Stimulated activated CD4-positive, alpha-beta T cell treated with anti-CD3 and anti-CD28 coated beads, Interleukin-1b, Interleukin-23, amount 100 ng/mL, for 4 hours (primary cell): ENCODE measurements around the gene RASA2.
"Not testable (repeated sequence)": the region's sequence is repeated elsewhere in the genome, so short reads cannot be mapped to it uniquely, and the experiment has no call there.

Experiments used
- DNase-seq, 2 donors: peaks; one replicate each; pipeline ENCODE4 v3.0.0-alpha.2; 2020; ENCODE audit warnings: low read depth in 2 of 2

RASA2 gene

DNA sequence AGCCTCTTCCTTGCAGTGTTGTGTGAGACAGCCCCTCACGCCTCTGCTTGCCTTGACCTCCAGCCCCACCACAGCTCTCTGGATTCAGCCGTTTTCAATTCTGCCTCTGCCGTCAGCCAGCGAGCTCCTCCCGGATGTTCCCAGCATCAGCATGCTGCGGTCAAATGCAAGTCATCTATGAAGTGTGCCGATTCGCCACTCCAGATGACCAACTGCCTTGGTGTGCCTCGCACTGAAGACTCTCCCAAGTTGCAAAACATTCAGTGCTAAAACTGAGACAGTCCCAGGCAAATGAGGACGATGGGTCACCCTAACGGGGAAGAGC, 30.6 kb upstream of the RASA2 start:
- DNase-seq, result no peak

- DNase-seq, result no peak
Observed at GRCh38 chr3:141457624-141458236, 29.1 kb upstream of the RASA2 start.

GRCh38 chr3:141459008-141459407, 27.8 kb upstream of the RASA2 start:
- no peak for DNase-seq

GRCh38 chr3:141460097-141460704, 26.6 kb upstream of the RASA2 start:
- DNase-seq, result peak; percentile 82 to 86

- no peak for DNase-seq
Observed at GRCh38 chr3:141462176-141462859, 24.5 kb upstream of the RASA2 start.

DNA sequence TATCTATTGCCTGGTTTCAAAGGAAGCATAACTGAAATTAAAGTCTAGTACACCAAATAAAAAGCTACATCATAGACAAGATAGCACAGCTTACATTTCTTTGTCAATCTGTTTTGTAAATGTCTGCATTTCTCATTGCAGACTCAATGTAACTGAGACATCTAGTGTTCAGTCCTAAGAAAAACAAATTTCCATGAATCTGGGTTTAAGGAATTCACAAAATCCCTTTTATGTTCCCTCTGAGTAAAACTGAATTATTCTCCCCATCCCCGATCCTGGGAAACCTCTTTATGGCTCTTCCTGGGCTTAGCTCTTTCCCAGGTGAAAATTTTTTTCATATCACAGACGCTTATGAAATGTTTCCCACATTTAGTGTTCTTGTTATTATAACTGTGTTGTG, 21.6 kb upstream of the RASA2 start:
- DNase-seq, result no peak

- no peak for DNase-seq
Observed at GRCh38 chr3:141466633-141467169, 20.1 kb upstream of the RASA2 start.

DNA sequence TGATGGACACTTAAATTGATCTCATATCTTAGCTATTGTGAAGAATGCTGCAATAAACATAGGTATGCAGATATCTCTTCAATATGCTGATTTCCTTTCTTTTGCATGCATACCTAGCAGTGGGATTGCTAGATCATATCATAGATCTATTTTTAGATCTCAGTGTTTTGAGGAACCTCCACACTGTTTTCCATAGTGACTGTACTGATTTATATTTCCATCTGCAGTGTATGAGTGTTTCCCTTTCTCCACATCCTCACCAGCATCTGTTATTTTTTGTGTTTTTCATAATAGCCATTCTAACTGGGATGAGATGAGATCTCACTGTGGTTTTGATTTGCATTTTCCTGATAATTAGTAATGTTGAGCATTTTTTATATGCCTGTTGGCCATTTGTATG, 17.1 kb upstream of the RASA2 start:
- no peak for DNase-seq

- no peak for DNase-seq
Observed at GRCh38 chr3:141471160-141471559, 15.7 kb upstream of the RASA2 start.

DNA sequence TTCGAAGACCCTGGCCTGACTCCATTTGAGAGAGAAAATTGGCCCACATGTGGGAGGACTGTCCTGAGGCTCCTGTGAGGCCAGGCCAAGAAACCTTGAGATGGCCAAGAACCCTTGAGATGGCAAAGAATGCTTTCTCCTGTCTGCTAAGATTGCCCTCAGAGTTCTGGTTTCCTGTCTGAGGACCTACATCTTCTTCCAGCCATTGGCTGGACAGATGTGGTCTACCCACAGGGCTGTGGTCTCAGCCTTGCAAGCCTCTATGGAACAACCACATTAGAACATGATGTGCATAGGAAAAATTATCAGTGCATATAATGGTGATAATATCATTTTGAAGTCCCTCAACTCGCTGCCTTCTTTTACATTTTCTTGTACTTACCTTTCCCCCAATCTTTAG, 10.8 kb upstream of the RASA2 start:
- no peak for DNase-seq

- no peak for DNase-seq
Observed at GRCh38 chr3:141477224-141477623, 9.6 kb upstream of the RASA2 start.

DNA sequence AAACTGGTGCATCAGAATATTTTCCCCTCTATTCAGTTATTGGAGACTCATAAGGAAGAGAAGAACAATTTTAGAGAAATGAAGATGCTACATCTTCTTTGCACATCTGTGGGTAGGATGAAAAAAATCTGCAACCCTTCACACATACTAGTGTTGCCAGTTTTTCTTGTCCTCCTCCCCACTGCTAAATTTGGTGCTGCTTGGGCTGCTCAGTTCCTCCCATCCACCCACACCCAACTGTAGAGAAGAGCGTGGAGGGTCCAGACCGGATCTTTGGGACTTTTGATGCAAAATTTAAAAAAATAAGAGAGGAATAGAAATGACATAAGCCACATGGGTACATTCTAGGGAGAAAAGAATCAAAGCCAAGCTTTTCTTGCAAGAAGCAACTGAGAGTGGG, 8.7 kb upstream of the RASA2 start:
- DNase-seq, result no peak

DNA sequence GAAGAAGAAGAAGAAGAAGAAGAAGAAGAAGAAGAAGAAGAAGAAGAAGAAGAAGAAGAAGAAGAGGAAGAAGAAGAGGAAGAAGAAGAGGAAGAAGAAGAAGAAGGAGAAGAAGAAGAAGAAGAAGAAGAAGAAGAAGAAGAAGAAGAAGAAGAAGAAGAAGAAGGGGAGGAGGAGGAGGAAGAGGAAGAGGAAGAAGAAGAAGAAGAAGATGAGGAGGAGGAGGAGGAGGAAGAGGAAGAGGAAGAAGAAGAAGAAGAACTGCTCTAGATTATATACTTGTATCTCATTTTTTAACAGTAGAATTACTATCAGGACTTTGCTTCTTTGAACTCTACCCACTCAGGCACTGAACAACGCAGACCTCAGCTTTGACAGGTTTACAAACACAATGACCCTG, 8.0 kb upstream of the RASA2 start:
- not testable (repeated sequence) for DNase-seq

DNA sequence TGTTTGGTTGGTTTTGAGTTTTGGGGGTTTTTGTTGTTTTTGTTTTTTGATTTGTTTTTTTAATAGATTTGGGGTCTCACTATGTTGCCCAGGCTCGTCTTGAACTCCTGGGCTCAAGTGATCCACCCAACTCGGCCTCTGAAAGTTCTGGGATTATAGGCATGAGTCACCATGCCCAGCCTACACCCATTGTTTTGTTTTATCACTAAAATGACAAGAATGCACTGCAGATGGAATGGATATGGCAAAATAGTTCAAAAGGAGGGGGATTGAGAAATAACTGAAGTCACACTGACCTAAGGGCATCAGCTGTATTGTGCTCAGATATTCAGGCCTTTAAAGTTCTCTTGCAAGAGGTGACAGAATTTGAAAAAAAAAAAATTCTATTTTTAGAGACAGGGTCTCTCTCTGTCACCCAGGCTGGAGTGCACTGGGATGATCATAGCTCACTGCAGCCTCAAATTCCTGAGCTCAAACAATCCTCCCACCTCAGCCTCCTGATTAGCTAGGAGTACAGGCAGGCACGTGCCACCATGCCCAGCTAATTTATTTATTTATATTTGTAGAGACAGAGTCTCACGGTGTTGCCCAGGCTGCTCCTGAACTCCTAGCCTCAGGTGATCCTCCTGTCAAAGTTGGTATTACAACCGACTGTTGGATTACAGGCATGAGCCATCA, 4.4 kb upstream of the RASA2 start:
- no peak for DNase-seq

GRCh38 chr3:141484701-141485287, 2.0 kb upstream of the RASA2 start:
- DNase-seq, result no peak

DNA sequence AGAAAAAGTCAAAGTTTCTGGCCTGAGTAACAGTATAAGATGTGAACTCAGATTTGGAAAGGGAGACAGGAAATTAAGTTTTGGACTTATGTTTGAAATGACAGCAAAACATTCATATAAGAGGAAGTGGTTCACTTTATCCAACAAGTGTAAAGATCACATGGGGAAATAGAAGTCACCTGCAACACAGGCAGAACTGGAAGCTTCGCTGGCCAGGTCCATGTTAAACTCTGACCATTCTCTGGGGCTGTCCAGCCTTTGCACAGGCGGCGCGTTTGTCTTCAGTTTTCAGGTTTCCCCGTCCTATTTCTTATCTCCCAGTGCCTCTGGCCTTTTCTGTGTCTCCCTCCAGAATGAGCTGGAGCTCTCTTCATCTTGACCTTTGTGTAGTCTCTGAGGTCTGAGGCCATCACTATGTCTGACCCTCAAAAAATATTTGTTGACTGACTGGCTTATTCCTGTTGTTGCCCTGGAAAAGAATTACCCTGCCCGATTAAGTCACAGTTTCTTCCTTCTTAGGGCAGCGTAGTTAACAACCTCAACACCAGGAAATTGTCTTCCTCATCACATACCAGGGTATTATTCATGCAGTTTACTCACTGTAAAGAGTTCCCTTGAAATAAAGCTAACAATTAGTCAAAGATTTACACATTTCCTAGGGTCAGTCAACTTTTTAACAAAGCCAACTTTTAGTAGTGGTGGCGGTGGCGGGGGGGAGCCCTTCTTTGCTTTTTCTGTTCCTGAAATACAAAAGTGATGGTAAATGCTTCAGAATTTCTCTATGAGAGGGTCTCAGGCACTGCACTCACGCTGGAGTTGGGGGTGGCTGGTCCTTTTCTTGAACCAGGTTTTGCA, 959 bp upstream of the RASA2 start:
- no peak for DNase-seq

- DNase-seq, result no peak
Observed at GRCh38 chr3:141486496-141486745, 406 bp upstream of the RASA2 start.

- peak; percentile 51 to 63 for DNase-seq
Observed at GRCh38 chr3:141487521-141488252, 860 bp downstream of the RASA2 start.

DNA sequence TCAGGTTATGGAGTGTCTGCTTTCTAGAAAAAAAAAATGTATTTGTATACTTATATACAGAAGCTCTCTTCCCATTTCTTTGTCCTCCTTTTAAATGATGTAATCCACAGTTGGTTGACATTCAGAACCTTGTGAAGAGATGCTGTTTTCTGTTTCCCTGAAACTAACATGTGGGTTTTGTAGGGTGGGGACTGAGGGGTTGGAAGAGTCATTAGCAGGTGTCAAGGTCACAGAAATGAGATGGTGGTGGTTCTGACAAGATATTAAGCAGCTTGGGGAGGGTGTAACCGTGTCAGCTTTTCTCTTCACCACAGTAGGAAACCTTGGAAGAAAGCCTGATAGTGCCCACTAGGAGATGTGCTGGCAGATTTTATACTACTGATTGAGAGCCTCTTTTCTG, 2.4 kb downstream of the RASA2 start:
- no peak for DNase-seq

DNA sequence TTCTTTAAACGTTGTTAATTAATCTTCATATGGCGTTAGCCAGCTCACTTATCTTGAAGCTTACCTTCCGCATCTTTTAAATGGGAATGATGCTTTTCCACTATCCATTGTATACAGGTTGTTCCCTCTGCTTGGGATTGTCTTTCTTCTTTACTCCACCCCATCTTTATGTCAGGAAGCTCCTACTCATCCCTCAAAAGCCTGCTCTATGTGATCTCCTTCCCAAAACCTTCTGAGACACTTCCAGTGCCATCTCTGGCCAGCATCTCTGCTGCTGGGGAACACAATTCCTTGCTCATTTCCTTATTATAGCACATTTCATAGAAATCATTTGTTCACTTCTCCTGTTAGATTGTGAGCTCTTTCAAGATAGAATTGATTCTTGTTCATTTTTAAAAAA, 4.3 kb downstream of the RASA2 start:
- DNase-seq, result no peak

- DNase-seq, result no peak
Observed at GRCh38 chr3:141491929-141492328, 5.1 kb downstream of the RASA2 start.
